Prostate gland (tissue), 2 donors: ENCODE measurements around the gene ENOX2. TPM values are rescaled to one million over a fixed set of nuclear protein-coding genes. Genes with fewer than 3 reads are reported as not detected.

ENCODE experiments used
- DNase-seq: peaks from one replicate; pipeline ENCODE4 v3.0.0-alpha.2; 2019; ENCODE audit warnings: low spot score
- H3K27ac ChIP-seq, 2 donors: fragments of 200-600 bp; sonication (generic); 2 replicates each; pipeline ENCODE4 v1.5.1; 2017 to 2019
- H3K27me3 ChIP-seq: fragments of 200-600 bp; sonication (generic); replicated peaks from 2 replicates; pipeline ENCODE4 v1.5.1; 2019; ENCODE audit not compliant: insufficient read depth
- H3K36me3 ChIP-seq, 2 donors: fragments of 200-600 bp; sonication (generic); 1 replicate in 1 of 2; 2 replicates in 1 of 2; pipeline versions ENCODE4 v1.5.1 to v1.8.1; 2017 to 2019
- H3K4me1 ChIP-seq: fragments of 200-600 bp; sonication (generic); replicated peaks from 2 replicates; pipeline ENCODE4 v1.5.1; 2019
- H3K4me3 ChIP-seq, 2 donors: fragments of 200-600 bp; sonication (generic); 2 replicates each; pipeline ENCODE4 v1.5.1; 2017 to 2019
- H3K9me3 ChIP-seq: fragments of 200-600 bp; sonication (generic); 2 replicates; pipeline ENCODE4 v1.5.1; 2017
- POLR2A ChIP-seq: fragments of 450-650 bp; IDR thresholded peaks from one replicate; pipeline ENCODE4 v1.6.1; 2016; ENCODE audit warnings: antibody characterized with exemption, mild to moderate bottlenecking
- POLR2AphosphoS5 ChIP-seq: sonication (generic); formaldehyde crosslinking; IDR thresholded peaks from one replicate; pipeline ENCODE4 v1.6.1; 2017; ENCODE audit warnings: antibody characterized with exemption
- WGBS: methylation state at CpG from one replicate; pipeline ENCODE4 v1.1.5; 2018; 5-methylcytosine and 5-hydroxymethylcytosine counted together
- intact Hi-C: fragments of 100-400 bp; cut with DNase I; formaldehyde crosslinking; loops from one replicate; pipeline ENCODE4 v1.14.2; 2022
- total RNA-seq, 2 donors: library from RNA; depleted of rRNA; stranded (reverse); fragments of >200 nt; gene quantifications; one replicate each; pipeline ENCODE4 v1.1.0, GENCODE V29; 2016
- TF ChIP-seq, protein P1 (sequence below), 4 experiments: fragments of 200-600 bp in 2 of 4; fragments of 450-650 bp in 2 of 4; sonication (generic) in 2 of 4; IDR thresholded peaks; 1 replicate in 3 of 4; 2 replicates in 1 of 4; pipeline ENCODE4 v1.5.1; 2016 to 2019; ENCODE audit warnings: antibody characterized with exemption in 4 of 4, mild to moderate bottlenecking in 2 of 4, moderate library complexity in 2 of 4

ENOX2 gene
- total RNA-seq, 2 donors from 2014 or later, result 21.6 to 27.5 TPM

DNA sequence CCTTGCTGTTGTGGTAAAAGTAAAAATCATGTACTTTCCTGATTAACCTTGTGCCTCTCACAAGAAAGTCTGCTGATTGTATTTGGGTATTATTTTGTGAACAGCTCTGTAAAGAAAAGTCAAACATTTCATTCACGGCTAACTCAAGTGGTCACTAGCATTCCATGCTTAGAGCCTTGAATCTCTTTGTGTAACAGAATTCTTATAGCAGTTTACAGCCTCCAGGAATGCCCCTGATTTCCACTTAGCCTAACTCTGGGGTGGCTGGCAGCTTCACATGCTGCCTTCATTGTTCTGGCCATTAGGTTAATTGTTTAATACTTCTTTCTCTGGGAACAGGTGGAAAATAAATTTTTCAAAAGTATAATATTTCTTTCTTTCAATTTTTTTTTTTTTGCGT, 274.5 kb downstream of the ENOX2 start:
- WGBS, result 73% methylated on average over 2 of the region's 2 CpGs
- Histone ChIP-seq H3K4me3 (no peak overlapping the region), H3K27ac (no peak overlapping the region), H3K27me3 (no peaks in the 10 kb centered on the region), H3K4me1 (no peaks in the 10 kb centered on the region), H3K9me3 (no peaks in the 10 kb centered on the region), H3K36me3 (no peaks in the 10 kb centered on the region)
- TF ChIP-seq, protein P1, sequence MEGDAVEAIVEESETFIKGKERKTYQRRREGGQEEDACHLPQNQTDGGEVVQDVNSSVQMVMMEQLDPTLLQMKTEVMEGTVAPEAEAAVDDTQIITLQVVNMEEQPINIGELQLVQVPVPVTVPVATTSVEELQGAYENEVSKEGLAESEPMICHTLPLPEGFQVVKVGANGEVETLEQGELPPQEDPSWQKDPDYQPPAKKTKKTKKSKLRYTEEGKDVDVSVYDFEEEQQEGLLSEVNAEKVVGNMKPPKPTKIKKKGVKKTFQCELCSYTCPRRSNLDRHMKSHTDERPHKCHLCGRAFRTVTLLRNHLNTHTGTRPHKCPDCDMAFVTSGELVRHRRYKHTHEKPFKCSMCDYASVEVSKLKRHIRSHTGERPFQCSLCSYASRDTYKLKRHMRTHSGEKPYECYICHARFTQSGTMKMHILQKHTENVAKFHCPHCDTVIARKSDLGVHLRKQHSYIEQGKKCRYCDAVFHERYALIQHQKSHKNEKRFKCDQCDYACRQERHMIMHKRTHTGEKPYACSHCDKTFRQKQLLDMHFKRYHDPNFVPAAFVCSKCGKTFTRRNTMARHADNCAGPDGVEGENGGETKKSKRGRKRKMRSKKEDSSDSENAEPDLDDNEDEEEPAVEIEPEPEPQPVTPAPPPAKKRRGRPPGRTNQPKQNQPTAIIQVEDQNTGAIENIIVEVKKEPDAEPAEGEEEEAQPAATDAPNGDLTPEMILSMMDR (IDR thresholded peaks at IDR 0.05), result no peak
- TF ChIP-seq POLR2A (no peak), POLR2AphosphoS5 (no peak)
- no peak for DNase-seq
- intact Hi-C loops, result no loop called here

DNA sequence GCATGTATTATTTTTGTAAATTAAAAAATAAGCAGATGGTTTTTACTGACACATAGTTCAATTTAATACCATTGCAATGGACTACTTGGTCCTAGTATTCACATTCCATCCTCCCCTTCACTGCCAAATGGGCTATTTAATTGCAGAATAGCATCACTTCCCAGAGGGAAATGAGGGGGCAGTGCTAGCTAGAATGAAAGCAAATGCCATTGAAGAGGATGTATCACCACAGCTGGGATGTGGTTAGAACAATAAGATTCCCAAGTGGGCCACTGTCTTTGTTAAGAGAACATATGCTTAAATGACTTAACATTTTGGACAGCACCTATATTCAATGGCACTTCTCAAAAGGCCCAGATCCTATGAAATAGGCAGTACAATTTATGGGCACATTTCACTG, 276.5 kb downstream of the ENOX2 start:
- no peak for TF ChIP-seq POLR2AphosphoS5
- no peak for TF ChIP-seq POLR2A
- TF ChIP-seq, protein P1 (IDR thresholded peaks at IDR 0.05), result no peak
- H3K9me3 ChIP-seq, result no peaks in the 10 kb centered on the region
- no peak overlapping the region for H3K27ac ChIP-seq
- H3K4me1 ChIP-seq, result no peaks in the 10 kb centered on the region
- intact Hi-C loops, result no loop called here
- no peak for DNase-seq
- no peaks in the 10 kb centered on the region for H3K36me3 ChIP-seq
- no peak overlapping the region for H3K4me3 ChIP-seq
- no peaks in the 10 kb centered on the region for H3K27me3 ChIP-seq

DNA sequence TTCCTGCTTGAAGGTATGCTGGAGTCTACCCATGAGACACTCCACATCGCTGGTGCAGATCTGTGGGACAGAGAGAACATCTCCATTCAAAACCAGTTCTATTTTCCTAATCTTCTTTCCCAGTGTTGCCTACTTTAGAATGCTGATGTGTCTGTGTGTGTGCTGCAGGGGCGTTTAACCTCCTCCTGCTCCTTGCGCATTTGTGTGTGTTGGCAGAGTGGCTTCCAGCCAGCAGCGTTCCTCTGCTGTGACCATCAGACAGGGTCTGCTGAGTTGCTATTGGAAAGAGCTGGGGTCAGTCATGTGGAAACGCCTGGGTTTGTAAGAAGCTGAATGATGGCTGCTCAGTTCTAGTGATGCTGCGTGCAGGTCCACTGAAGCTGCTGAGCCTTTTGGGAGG, 277.6 kb downstream of the ENOX2 start:
- intact Hi-C loops, result no loop called here
- H3K27me3 ChIP-seq, result no peaks in the 10 kb centered on the region
- DNase-seq, result no peak
- no peak overlapping the region for H3K27ac ChIP-seq
- H3K4me1 ChIP-seq, result no peaks in the 10 kb centered on the region
- no peaks in the 10 kb centered on the region for H3K9me3 ChIP-seq
- 77% methylated on average over 6 of the region's 6 CpGs for WGBS
- H3K36me3 ChIP-seq, result no peaks in the 10 kb centered on the region
- TF ChIP-seq POLR2AphosphoS5, result no peak
- TF ChIP-seq, protein P1 (IDR thresholded peaks at IDR 0.05), result no peak
- TF ChIP-seq POLR2A, result no peak
- H3K4me3 ChIP-seq, result no peak overlapping the region

DNA sequence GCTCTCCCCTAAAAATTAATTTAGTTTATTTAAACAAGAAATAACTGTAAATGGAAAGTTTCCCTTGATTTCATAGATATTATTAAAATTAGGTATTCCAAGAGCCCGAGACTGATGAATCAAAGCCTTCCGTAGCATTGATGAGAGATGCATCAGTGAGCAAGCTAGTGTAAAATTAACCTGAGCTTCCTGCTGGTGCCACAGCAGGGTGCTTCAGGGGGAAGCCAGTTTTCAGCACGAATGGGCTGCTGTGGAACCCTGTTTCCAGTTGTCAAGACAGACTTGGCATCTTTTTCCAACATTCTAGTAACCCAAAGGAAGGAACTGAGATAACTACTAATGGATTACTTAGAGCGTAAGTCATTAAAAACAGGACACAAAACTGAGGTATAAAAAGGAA, 279.5 kb downstream of the ENOX2 start:
- 77% methylated on average over 4 of the region's 4 CpGs for whole genome bisulfite sequencing
- intact Hi-C loops, result no loop called here
- H3K27me3 ChIP-seq, result no peaks in the 10 kb centered on the region
- no peak overlapping the region for H3K27ac ChIP-seq
- H3K9me3 ChIP-seq, result no peaks in the 10 kb centered on the region
- TF ChIP-seq POLR2AphosphoS5 (no peak), POLR2A (no peak)
- TF ChIP-seq, protein P1 (IDR thresholded peaks at IDR 0.05), result no peak
- no peaks in the 10 kb centered on the region for H3K4me1 ChIP-seq
- no peak for DNase-seq
- H3K4me3 ChIP-seq, result no peak overlapping the region
- H3K36me3 ChIP-seq, result no peaks in the 10 kb centered on the region

DNA sequence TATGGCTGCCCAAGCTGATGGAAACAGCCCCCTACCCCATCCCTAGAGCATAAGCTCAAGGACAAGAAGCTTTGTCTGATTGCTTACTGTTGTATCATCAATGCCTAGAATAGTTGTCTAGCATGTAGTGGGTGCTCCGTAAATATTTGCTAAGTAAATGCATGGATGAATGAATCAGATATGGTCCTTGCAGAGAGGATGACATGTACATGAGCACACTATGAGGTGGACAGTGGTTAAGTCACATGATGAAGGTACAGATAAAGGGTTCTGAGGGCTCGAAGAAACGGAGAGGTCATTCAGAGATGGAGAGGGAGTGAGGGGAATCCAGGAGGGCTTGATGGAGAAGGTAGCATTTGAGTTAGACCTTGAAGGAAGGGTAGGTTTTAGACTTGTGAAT, 287.1 kb downstream of the ENOX2 start:
- DNase-seq, result no peak
- Histone ChIP-seq H3K4me1 (no peaks in the 10 kb centered on the region), H3K27ac (no peak overlapping the region), H3K9me3 (no peaks in the 10 kb centered on the region), H3K27me3 (no peaks in the 10 kb centered on the region), H3K36me3 (no peaks in the 10 kb centered on the region), H3K4me3 (no peak overlapping the region)
- WGBS, result 94% methylated on average over 3 of the region's 3 CpGs
- no peak for TF ChIP-seq POLR2AphosphoS5
- TF ChIP-seq, protein P1 (IDR thresholded peaks at IDR 0.05), result no peak
- TF ChIP-seq POLR2A, result no peak
- intact Hi-C loops, result no loop called here
